Naive B cell (primary cell): ENCODE data around the gene KIAA1586. TPM values are rescaled to one million over a fixed set of nuclear protein-coding genes. Genes with fewer than 3 reads are reported as not detected.

Source experiments
- ATAC-seq, 2 donors: fragments of 150-1000 bp; cut with Tn5 transposase; 2 replicates each; pipeline ENCODE4 v1.10.0; 2021; ENCODE audit warnings: low read depth in 2 of 2, mild to moderate bottlenecking in 2 of 2, moderate library complexity in 2 of 2
- DNase-seq: peaks from one replicate; pipeline ENCODE4 v3.0.0; 2022
- H3K27ac Mint-ChIP-seq, 6 donors: one replicate each; pipeline ENCODE4 v1.8.0; 2020 to 2022; ENCODE audit warnings: mild to moderate bottlenecking in 6 of 6, mixed read lengths in 6 of 6, moderate library complexity in 5 of 6, inconsistent platforms in 2 of 6
- H3K27me3 Mint-ChIP-seq, 3 donors: one replicate each; pipeline ENCODE4 v1.8.0; 2021 to 2022; ENCODE audit warnings: mixed read lengths in 3 of 3, mild to moderate bottlenecking in 1 of 3
- H3K36me3 Mint-ChIP-seq, 2 donors: one replicate each; pipeline ENCODE4 v1.8.0; 2020 to 2022; ENCODE audit warnings: mixed read lengths in 2 of 2, inconsistent platforms in 1 of 2, mild to moderate bottlenecking in 1 of 2
- H3K4me1 Mint-ChIP-seq, 3 donors: one replicate each; pipeline ENCODE4 v1.8.0; 2020 to 2022; ENCODE audit warnings: mixed read lengths in 3 of 3, inconsistent platforms in 1 of 3, mild to moderate bottlenecking in 1 of 3, moderate library complexity in 1 of 3
- H3K4me3 Mint-ChIP-seq, 8 donors: one replicate each; pipeline ENCODE4 v1.8.0; 2020 to 2022; ENCODE audit warnings: mild to moderate bottlenecking in 8 of 8, mixed read lengths in 8 of 8, moderate library complexity in 8 of 8, inconsistent platforms in 2 of 8
- H3K9me3 Mint-ChIP-seq, 7 donors: one replicate each; pipeline ENCODE4 v1.8.0; 2020 to 2022; ENCODE audit warnings: mixed read lengths in 7 of 7, mild to moderate bottlenecking in 5 of 7, inconsistent platforms in 2 of 7, moderate library complexity in 1 of 7
- polyA plus RNA-seq, 6 donors: library from polyadenylated mRNA; unstranded; fragments of 300-500 nt; fragmentation: Illumina TruSeq; gene quantifications; one replicate each; pipeline ENCODE4 v1.2.3, GENCODE V29; 2021; ENCODE audit warnings: low read depth in 6 of 6

Gene KIAA1586
- polyA plus RNA-seq, 6 donors from 2014 or later: 5.7 to 8.2 (median 6.2) TPM

GRCh38 chr6:57064809-57065208 lies 18.3 kb downstream of the KIAA1586 start:
- peaks cover 7 to 12% (median 9%) of the 10 kb centered on the region in 3 donors for H3K4me1 Mint-ChIP-seq
- peaks cover 11 to 12% of the 10 kb centered on the region in 2 donors for H3K36me3 Mint-ChIP-seq
- DNase-seq (no peak), ATAC-seq (no peak)
- no peaks in the 10 kb centered on the region for H3K27me3 Mint-ChIP-seq
- H3K4me3 Mint-ChIP-seq: no peak overlapping the region
- no peaks in the 10 kb centered on the region for H3K9me3 Mint-ChIP-seq
- peak overlapping the region in 2 of 6 donors; percentile 38 to 83 for H3K27ac Mint-ChIP-seq

- peaks cover 7 to 12% (median 9%) of the 10 kb centered on the region in 3 donors for H3K4me1 Mint-ChIP-seq
- DNase-seq (no peak), ATAC-seq (no peak)
- H3K36me3 Mint-ChIP-seq: peaks cover 0 to 6% of the 10 kb centered on the region in 2 donors
- no peaks in the 10 kb centered on the region for H3K9me3 Mint-ChIP-seq
- H3K27ac Mint-ChIP-seq: peak overlapping the region in 1 of 6 donors; percentile 26
- no peaks in the 10 kb centered on the region for H3K27me3 Mint-ChIP-seq
- H3K4me3 Mint-ChIP-seq: no peak overlapping the region
Observed at GRCh38 chr6:57068061-57068460, 21.6 kb downstream of the KIAA1586 start.

- peaks cover 7 to 12% (median 9%) of the 10 kb centered on the region in 3 donors for H3K4me1 Mint-ChIP-seq
- DNase-seq (no peak), ATAC-seq (no peak)
- no peak overlapping the region for H3K4me3 Mint-ChIP-seq
- no peaks in the 10 kb centered on the region for H3K27me3 Mint-ChIP-seq
- peak overlapping the region in 1 of 6 donors; percentile 89 for H3K27ac Mint-ChIP-seq
- H3K9me3 Mint-ChIP-seq: no peaks in the 10 kb centered on the region
- H3K36me3 Mint-ChIP-seq: peaks cover 0 to 6% of the 10 kb centered on the region in 2 donors
Observed at GRCh38 chr6:57069228-57069627, 22.7 kb downstream of the KIAA1586 start.

- peaks cover 4 to 6% (median 5%) of the 10 kb centered on the region in 3 donors for H3K4me1 Mint-ChIP-seq
- no peak overlapping the region for H3K4me3 Mint-ChIP-seq
- peaks cover 0 to 6% of the 10 kb centered on the region in 2 donors for H3K36me3 Mint-ChIP-seq
- no peak overlapping the region for H3K27ac Mint-ChIP-seq
- no peaks in the 10 kb centered on the region for H3K27me3 Mint-ChIP-seq
- H3K9me3 Mint-ChIP-seq: peaks cover 0 to under 1% (median 0%) of the 10 kb centered on the region in 7 donors
- ATAC-seq (no peak), DNase-seq (no peak)
Observed at GRCh38 chr6:57069920-57070331, 23.4 kb downstream of the KIAA1586 start.

- no peaks in the 10 kb centered on the region for H3K27me3 Mint-ChIP-seq
- no peak overlapping the region for H3K4me3 Mint-ChIP-seq
- H3K27ac Mint-ChIP-seq: no peak overlapping the region
- peaks cover 0 to 2% (median 0%) of the 10 kb centered on the region in 7 donors for H3K9me3 Mint-ChIP-seq
- no peaks in the 10 kb centered on the region for H3K4me1 Mint-ChIP-seq
- DNase-seq (no peak), ATAC-seq (no peak)
- peaks cover 0 to 6% of the 10 kb centered on the region in 2 donors for H3K36me3 Mint-ChIP-seq
Observed at GRCh38 chr6:57072108-57072507, 25.6 kb downstream of the KIAA1586 start.

GRCh38 chr6:57074383-57074782 lies 27.9 kb downstream of the KIAA1586 start:
- Mint-ChIP-seq H3K36me3 (no peaks in the 10 kb centered on the region), H3K27me3 (no peaks in the 10 kb centered on the region), H3K27ac (no peak overlapping the region), H3K4me1 (no peaks in the 10 kb centered on the region), H3K4me3 (no peak overlapping the region), H3K9me3 (peaks cover 0 to 2% (median 0%) of the 10 kb centered on the region in 7 donors)
- DNase-seq (no peak), ATAC-seq (no peak)

- DNase-seq (no peak), ATAC-seq (no peak)
- H3K36me3 Mint-ChIP-seq: no peaks in the 10 kb centered on the region
- H3K4me3 Mint-ChIP-seq: no peak overlapping the region
- peak overlapping the region in 1 of 6 donors; percentile 14 for H3K27ac Mint-ChIP-seq
- no peaks in the 10 kb centered on the region for H3K27me3 Mint-ChIP-seq
- H3K9me3 Mint-ChIP-seq: peaks cover 0 to 2% (median 0%) of the 10 kb centered on the region in 7 donors
- H3K4me1 Mint-ChIP-seq: no peaks in the 10 kb centered on the region
Observed at GRCh38 chr6:57075092-57075491, 28.6 kb downstream of the KIAA1586 start.

GRCh38 chr6:57078531-57079207 lies 32.2 kb downstream of the KIAA1586 start:
- no peak overlapping the region for H3K27ac Mint-ChIP-seq
- no peaks in the 10 kb centered on the region for H3K36me3 Mint-ChIP-seq
- no peak for DNase-seq
- peaks cover 0 to 7% (median 2%) of the 10 kb centered on the region in 7 donors for H3K9me3 Mint-ChIP-seq
- ATAC-seq: no peak
- H3K4me3 Mint-ChIP-seq: no peak overlapping the region
- no peaks in the 10 kb centered on the region for H3K27me3 Mint-ChIP-seq
- H3K4me1 Mint-ChIP-seq: peaks cover 0 to 5% (median 2%) of the 10 kb centered on the region in 3 donors

GRCh38 chr6:57085471-57085870 lies 39.0 kb downstream of the KIAA1586 start:
- DNase-seq: no peak

GRCh38 chr6:57086843-57087242 lies 40.4 kb downstream of the KIAA1586 start:
- DNase-seq: no peak
- no peak overlapping the region for H3K27ac Mint-ChIP-seq

More at GRCh38 chr6:57085471-57085870, 39.0 kb downstream of the KIAA1586 start:
- peaks cover 6 to 9% (median 9%) of the 10 kb centered on the region in 3 donors for H3K4me1 Mint-ChIP-seq
- peaks cover 0 to 2% (median 0%) of the 10 kb centered on the region in 7 donors for H3K9me3 Mint-ChIP-seq
- ATAC-seq: no peak
- no peaks in the 10 kb centered on the region for H3K27me3 Mint-ChIP-seq
- H3K36me3 Mint-ChIP-seq: no peaks in the 10 kb centered on the region
- H3K4me3 Mint-ChIP-seq: no peak overlapping the region
- peak overlapping the region in 1 of 6 donors; percentile 16 for H3K27ac Mint-ChIP-seq

GRCh38 chr6:57087916-57088315 lies 41.4 kb downstream of the KIAA1586 start:
- no peaks in the 10 kb centered on the region for H3K27me3 Mint-ChIP-seq
- H3K4me3 Mint-ChIP-seq: peak overlapping the region in 1 of 8 donors; percentile 36
- no peaks in the 10 kb centered on the region for H3K9me3 Mint-ChIP-seq
- peak overlapping the region in 1 of 6 donors; percentile 20 for H3K27ac Mint-ChIP-seq
- peaks cover 7 to 22% (median 18%) of the 10 kb centered on the region in 3 donors for H3K4me1 Mint-ChIP-seq
- H3K36me3 Mint-ChIP-seq: no peaks in the 10 kb centered on the region
- no peak for ATAC-seq
- no peak for DNase-seq

More at GRCh38 chr6:57086843-57087242, 40.4 kb downstream of the KIAA1586 start:
- ATAC-seq: no peak
- no peak overlapping the region for H3K4me3 Mint-ChIP-seq
- H3K27me3 Mint-ChIP-seq: no peaks in the 10 kb centered on the region
- H3K36me3 Mint-ChIP-seq: no peaks in the 10 kb centered on the region
- no peaks in the 10 kb centered on the region for H3K9me3 Mint-ChIP-seq
- peaks cover 12 to 17% (median 14%) of the 10 kb centered on the region in 3 donors for H3K4me1 Mint-ChIP-seq

GRCh38 chr6:57089265-57089664 lies 42.8 kb downstream of the KIAA1586 start:
- no peaks in the 10 kb centered on the region for H3K36me3 Mint-ChIP-seq
- peaks cover 13 to 30% (median 26%) of the 10 kb centered on the region in 3 donors for H3K4me1 Mint-ChIP-seq
- H3K27me3 Mint-ChIP-seq: no peaks in the 10 kb centered on the region
- no peak for DNase-seq
- peak overlapping the region; percentile 70 to 97 (median 92) for H3K4me3 Mint-ChIP-seq
- no peak for ATAC-seq
- no peaks in the 10 kb centered on the region for H3K9me3 Mint-ChIP-seq
- peak overlapping the region in 3 of 6 donors; percentile 74 to 95 (median 85) for H3K27ac Mint-ChIP-seq

GRCh38 chr6:57089687-57090457 lies 43.4 kb downstream of the KIAA1586 start, which contains the start of gene ZNF451:
TSS of gene ZNF451 (plus strand) at chr6:57090188. CDS start at chr6:57090254, 66 bp downstream.
- peak within 1 kb of the TSS; percentile 74 to 97 (median 88) for H3K27ac Mint-ChIP-seq
- no peaks in the 10 kb centered on the region for H3K27me3 Mint-ChIP-seq
- H3K9me3 Mint-ChIP-seq: no peaks in the 10 kb centered on the region
- peak; percentile 96 for DNase-seq
- H3K4me3 Mint-ChIP-seq: peak within 1 kb of the TSS; percentile 70 to 97 (median 92)
- ATAC-seq: peak; percentile 88 to 89
- peaks cover 14 to 30% (median 26%) of the 10 kb centered on the region in 3 donors for H3K4me1 Mint-ChIP-seq
- no peaks in the 10 kb centered on the region for H3K36me3 Mint-ChIP-seq
